ENCODE data around the gene NFRKB.
A peak's percentile ranks its signal among the peaks of the same experiment; 100 is the strongest.

NFRKB gene

DNA sequence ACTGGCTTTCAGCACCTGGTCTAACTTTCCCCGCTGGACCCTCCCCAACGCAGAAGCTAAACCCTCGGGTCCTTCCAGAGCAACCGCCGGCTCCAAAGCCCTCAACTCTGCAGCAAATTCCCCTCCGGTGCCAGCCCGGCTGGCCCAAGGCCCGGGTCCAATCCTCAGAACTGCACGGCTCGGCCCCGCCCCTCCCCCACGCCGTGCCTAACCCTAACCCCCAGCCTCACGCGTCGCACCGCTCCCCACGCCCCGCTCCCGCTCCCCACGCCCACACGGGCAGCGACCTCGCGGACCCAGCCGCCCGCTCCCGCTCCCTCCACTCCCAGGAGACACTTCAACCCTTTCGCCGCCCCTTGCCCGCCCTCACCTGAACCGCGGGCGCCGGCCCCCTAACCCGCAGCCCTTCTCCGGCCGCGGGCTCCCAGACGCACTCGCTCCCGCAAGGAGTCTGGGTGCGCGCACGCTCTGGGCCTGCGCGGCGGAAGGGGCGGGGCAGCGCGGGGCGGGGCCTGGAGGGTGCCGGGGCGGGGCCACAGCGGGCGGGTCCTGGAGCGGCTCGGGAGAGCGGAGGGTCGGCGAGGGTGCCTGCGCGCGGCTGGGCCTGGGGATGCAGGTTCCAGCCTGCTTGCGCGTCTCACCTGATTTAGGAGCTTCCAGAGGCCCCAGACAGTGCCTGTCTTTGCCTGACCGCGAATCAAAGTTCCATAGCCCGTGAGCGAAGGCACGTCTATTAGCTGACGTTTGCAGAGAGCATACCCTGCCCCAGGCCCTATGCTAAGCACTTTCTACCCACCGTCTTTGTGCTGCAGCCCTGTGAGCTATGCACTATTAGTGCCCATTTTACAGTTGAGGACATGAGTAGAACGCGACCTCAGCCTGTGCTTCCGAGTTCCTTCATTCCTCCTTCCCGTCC, at the start of gene NFRKB:
Gene NFRKB, minus strand, starts transcription at position 453 of the 916 bp plus-strand sequence. CDS start 2,729 bp downstream, outside the sequence.
- DNase-seq, result no peak

DNA sequence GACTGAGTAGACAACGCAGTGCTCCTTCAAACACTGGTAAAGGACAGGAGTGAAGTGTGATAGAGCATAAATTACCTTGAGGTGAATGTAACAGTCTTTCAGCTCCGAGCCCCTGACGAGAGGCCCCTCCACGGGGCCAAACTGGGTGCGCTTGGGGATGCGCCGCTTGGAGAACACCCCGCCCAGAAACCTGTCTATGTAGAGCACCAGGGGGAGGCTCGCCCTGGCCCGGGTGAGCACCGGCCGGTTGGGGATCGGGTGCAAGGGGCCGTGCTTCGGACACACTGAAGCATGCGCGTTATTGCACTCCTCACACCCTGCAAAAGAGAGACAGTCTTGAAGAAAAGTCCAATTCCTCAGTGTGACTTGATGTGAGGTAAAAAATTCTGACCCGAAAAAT, 49.3 kb upstream of the NFRKB start:
- no peak for DNase-seq

GRCh38 chr11:129943036-129943435, 47.7 kb upstream of the NFRKB start:
- no peak for DNase-seq

DNA sequence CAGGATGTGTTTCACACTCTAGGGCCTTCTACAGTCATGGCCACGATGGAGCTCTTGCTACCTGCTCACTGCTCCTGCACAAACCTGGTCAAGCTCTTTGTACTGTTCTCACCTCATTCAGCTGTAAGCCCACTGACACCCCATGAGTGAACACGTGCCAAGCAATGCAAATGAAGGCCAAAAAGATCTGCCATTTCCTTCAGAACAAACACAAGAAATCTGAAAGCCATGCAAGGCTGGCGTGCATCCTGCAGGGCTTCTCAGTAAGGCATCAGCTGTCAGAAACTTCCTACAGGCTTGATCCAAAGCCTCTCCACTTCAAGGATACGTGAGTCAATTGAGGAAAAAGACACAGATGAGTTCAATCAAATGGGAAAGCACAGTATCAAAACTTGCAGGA, 44.1 kb upstream of the NFRKB start:
- DNase-seq, result no peak

DNA sequence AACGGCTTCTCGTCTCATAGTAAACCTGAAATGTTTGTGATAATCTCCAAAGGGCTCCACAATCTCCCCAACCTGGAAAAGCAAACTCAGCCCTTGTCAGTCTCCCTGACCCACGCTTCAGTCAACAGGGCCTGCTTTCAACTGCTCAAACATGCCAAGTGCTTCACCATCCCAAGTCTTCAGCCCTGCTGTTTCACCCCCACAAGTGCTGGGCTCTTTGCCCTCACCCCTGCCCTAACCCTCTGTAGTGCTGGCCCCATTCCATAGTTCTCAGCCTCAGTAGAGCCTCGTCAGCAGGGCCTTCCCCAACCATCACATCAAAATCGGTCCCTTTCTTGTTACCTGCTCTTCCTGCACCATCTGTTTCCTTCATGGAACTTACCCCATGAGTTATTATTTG, 43.4 kb upstream of the NFRKB start:
- no peak for DNase-seq

DNA sequence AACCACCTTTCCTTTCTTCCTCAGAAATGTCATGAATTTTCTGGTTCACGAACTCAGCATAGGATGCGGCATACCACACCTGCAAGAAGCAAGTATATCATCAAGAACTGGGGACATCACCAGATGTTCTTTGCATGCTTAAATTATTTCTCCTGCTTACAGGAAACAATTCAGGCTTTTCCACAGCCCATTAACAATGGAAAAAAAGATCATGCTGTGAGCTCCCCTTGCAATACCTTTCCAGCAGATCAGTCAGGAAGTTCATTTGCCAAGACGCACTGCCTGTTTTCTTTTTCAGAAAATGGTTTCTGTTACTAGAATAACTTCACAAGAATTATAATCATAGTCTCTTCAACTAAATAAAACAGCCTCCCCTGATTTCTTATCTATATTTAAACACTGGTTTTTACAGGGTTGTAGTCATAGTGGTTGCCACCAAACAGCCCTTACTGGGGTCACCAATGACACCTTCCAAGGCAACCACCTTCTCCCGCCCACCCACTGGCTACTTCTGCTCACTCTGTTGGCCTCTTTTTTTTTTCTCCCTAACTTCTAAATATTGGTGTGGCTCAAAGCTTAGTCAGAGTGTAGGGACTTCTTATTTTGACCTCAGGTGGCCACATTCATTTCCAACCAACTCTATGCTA, 42.3 kb upstream of the NFRKB start:
- DNase-seq, result no peak

DNA sequence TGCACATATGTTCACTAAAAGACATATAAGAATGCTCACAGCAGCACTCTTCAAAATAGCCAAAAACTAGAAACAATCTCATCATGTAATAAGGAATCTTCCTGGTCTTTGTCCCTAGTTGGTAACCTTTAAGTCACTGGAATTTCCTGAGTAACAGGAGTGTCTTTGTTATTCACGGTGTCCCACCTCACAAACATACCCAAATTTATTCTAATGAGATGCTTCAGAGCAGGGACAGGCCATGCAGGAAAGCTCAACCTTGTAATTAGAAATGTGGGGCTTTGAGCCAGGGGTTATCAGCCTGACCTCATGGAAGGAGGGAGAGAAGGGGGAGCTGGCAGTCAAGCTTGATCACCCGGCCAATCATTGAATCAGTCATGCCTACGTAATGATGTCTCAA, 40.3 kb upstream of the NFRKB start:
- DNase-seq, result no peak

DNA sequence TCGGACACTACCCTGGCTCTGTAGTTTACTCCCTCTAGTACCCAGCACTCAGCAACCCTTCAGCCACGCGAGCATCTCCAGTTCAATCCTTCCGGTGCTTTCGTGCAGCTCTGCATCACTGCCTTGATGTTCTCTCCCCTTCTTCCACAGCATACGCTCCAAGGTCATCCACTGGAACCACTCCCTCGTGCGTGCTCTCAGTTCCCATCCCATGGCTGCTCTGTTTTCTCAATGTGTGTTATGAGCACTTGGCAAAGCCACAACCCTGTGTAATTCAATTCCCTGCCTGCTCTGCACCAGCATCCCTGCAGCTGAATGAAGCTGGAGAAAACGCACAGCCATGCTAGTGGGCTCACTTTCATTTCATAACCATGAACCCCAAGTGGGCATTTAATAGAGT, 38.5 kb upstream of the NFRKB start:
- DNase-seq, result no peak

- no peak for DNase-seq
These were observed 37.9 kb upstream of the NFRKB start for GRCh38 chr11:129933262-129933661.

DNA sequence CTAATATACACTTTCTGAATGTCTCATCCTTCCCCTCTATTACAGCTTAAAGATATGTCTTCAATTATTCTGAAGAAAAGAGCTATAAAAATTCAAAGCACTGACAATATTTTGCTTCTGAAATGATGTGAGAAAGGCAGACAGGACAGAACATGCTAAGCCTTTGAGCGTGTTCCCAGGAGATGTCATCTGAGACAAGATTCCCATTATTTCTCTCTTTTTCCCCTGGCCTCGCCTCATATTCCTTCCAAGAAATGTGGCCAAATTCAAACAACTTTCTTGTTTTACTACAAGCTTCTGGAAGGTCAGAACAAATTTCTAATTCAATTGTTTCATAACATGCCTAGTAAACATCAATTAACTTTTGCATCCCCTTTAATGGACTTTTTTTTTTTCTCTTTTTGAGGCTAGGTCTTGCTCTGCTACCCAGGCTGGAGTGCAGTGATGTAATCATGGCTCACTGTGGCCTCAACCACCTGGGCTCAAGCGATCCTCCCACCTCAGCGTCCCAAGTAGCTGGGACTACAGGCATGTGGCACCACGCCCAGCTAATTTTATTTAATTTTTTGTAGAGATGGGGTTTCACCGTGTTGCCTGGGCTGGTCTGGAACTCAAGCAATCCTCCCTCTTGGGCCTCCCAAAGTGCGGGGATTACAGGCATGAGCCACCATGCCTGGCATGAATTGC, 37.1 kb upstream of the NFRKB start:
- no peak for DNase-seq

DNA sequence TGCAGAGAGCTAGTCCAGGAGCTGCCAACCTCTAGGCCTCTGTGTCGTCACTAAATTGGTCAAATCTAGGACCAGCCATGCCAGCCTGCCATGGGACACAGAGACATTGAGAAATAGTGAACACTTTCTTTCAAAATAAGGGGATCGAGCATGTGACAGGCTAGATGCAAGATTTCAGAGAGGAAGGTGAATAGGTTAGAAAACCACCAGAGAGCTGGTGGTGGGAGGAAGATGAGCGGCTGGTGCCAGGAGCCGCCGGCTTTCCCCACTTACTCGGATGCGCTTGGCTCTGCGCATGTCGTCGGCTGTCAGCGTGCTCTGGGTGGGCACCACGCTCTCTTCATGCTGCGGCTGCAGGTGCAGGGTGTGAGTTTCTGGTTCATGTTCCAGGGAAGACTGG, 35.4 kb upstream of the NFRKB start:
- peak; percentile 28 for DNase-seq

- no peak for DNase-seq
These were observed 34.9 kb upstream of the NFRKB start for GRCh38 chr11:129930296-129930695.

GRCh38 chr11:129929721-129930120, 34.3 kb upstream of the NFRKB start:
- no peak for DNase-seq

DNA sequence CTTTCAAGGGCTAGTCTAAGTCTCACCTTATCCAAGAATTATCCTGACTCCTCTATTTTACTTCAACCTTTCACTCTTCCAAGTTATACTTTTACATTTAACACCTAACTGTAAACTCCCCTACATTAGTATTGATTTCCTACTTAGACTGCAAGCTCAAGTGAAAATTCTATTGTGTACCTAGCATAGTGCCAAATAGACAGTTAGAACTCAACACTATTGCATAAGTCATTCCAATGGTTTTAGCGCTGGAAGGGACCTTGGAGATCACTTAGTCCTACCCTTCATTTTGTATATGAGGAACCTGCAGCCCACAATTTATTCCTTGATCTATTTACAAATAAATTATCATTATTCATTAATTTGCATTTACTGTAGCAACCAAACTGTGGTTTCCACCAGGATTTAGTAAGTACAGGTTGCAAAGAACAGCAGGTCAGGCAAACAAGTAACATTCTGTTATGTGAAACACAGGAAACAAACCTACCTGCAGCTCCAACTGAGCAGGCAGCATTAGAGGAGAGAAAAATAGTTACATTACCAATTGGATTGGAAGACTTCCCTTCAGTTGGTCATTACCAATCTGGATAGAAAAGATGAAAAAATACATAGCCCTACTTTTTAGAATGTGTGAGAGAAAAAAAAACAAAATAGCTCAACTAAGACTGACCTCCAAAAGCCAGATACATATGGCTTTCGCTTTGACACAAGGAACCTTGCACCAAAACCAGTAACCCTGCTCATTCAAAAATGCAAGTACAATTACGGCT, 33.7 kb upstream of the NFRKB start:
- no peak for DNase-seq

- DNase-seq, result no peak
These were observed 27.3 kb upstream of the NFRKB start for GRCh38 chr11:129922674-129923073.

GRCh38 chr11:129918361-129918760, 23.0 kb upstream of the NFRKB start:
- DNase-seq, result no peak

GRCh38 chr11:129917231-129917630, 21.9 kb upstream of the NFRKB start:
- no peak for DNase-seq

DNA sequence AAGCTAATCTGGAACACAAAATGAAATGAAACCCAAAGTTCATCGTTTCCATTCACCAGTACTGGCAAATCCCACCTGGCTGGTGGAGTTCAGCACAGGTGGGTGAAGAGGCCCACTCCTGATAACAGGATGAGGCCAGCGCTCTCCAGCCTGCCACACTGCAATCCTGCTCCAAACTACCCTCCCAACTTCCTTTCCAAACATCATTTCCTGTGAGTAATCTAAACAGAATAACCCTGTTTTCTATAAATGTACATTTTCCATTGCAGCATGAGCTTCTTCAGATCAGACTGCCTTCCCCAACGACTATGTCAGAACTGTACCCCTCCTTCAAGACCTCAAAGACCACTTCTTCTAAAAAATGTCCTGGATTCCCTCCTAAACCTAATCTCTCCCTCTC, 15.9 kb upstream of the NFRKB start:
- no peak for DNase-seq

DNA sequence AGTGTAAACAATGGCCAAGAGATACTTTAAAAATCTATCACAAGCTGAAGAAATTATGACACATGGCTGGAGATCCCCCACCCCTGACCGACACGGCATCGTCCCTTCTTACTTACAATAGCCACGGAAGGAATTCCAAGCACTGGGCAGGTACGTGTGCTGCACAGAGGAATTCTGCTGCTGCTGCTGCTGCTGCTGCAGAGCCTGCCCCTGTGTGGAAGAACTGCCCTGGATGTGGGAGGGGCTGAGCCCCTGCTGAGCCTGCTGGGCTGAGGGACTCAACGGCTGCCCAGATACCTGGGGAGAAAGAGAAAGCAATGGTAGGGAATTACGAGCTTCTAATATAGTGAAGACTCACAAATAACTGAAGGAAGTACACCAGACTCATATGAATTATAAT, 15.0 kb upstream of the NFRKB start:
- DNase-seq, result no peak

DNA sequence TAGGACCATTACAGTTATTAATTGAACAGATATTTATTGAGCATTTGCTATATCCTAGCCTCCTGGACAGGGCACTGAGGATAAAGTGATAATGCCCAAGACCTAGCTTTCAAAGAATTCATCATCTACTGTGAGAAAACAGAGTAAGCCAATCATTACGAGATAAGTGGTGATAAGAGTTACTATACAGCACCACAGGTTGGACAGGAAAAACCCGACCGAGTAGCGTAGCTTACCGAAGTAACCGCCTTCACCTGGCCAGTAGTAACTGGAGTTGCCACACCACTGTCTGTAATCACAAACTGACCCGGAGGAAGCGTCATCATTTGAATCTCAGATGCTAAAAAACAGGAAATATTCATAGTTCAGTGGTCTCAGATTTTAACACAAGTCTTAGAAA, 10.0 kb upstream of the NFRKB start:
- DNase-seq, result no peak

DNA sequence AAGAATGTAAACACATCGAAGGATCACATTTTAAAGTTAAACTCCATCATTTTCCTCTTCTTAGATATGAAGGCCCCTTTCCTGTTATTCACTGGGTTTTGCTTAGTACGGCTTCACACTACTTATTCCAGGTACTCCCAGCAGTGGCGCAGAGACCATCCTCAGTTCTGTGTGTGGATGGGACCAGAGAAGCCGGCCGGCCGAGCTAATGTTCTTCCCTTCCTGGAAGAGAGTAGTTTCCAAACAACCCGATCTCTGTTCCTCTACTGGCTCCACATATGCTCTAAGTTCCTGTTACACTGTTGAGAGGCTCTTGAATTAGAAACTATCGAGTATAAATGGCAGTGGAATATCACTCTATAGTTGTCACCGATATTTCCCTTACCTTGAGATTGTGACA, 684 bp upstream of the NFRKB start:
- no peak for DNase-seq

DNA sequence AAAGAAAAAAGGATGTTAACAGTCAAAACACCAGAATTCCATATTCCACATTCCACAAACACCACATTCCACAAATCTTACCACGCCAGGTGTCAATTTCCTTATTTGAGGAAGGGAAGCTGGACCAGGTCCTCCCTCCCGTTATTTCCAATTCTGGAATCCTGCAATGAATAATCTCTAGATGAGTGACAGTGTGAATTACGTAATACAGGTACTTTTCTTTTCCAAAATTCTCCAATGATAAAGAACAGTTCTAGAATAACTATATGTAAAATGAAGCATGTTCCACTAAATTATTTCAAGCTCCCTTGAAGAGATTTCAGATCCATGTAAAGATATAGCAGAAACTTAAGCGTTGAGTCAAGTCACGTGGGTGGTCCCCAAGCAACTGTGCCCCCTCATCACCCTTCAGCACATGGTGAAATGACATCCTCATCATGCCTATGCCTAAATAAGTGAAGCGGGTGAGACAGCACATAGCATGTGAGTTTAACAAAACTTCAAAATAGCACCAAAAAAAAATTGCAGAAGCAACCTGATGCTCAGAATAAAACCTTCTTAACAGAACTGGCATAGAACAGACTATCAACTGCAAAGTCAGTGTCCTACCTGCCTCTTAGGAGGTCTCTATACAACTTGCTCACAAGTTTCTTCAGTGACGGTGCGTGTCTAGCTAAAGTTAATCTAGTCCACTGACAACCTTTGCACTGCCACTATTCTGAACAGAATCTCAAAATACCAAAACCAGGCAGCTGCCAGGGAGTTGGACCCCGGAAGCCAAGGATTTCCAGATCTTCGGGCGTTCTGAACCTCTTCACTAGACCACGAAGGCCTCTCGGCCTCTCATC, 876 bp downstream of the NFRKB start:
- DNase-seq, result no peak

Measured in SIG-M5 (cell line).